HG03060 (cell line): ENCODE results near the gene HS6ST3.
"Not testable (repeated sequence)": the region's sequence is repeated elsewhere in the genome, so short reads cannot be mapped to it uniquely, and the experiment has no call there.

Source experiments
- ATAC-seq: cut with Tn5 transposase; IDR thresholded peaks from one replicate; pipeline ENCODE4 v1.9.1; 2021; ENCODE audit warnings: low read depth, moderate number of reproducible peaks; ENCODE audit not compliant: unreplicated experiment

The HS6ST3 gene

GRCh38 chr13:96771486-96772367 lies 681.8 kb downstream of the HS6ST3 start:
- ATAC-seq = peak; percentile 64

- ATAC-seq = no peak
Measured at GRCh38 chr13:96772426-96772825, 682.5 kb downstream of the HS6ST3 start.

GRCh38 chr13:96778302-96778701 lies 688.4 kb downstream of the HS6ST3 start:
- not testable (repeated sequence) for ATAC-seq

DNA sequence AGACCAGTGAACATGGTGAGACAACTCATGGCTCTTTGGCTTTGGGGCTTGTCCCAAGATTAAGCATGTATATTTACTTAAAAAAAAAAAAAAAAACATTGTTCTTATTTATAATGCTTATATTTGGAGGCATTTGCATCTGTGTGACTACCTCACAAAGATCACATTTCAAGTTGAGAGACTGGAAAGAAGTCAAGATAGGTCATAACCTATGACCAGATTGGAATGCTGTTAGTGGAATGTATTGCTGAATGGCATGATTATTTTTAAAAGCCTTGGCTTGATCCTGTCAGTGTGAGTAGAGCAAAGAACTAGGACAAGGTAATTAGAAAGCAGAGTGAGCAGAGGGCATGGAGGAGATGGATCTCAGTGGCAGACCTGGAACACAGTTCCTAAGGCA lies 689.8 kb downstream of the HS6ST3 start:
- no peak for ATAC-seq

DNA sequence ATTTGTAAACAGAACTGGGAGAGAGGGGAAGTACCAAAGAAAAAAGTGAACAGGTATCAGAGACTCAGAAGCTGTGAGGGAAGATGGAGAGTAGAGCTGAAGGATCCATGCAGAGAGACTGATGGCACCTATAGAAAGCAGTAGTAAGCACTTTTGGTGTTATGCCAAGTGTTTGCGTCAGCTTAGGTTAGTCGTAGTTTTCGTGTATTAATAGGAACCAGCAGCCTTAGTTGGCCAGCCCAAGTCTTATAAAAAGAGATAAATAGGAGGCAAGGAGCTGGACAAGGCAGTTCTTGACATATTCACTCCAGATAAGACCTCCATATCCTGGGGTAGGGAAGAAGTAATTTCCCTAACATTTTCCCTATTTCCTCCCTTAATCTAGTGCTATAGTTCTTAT lies 690.2 kb downstream of the HS6ST3 start:
- ATAC-seq = no peak

- ATAC-seq = no peak
Measured at GRCh38 chr13:96781141-96781540, 691.2 kb downstream of the HS6ST3 start.

DNA sequence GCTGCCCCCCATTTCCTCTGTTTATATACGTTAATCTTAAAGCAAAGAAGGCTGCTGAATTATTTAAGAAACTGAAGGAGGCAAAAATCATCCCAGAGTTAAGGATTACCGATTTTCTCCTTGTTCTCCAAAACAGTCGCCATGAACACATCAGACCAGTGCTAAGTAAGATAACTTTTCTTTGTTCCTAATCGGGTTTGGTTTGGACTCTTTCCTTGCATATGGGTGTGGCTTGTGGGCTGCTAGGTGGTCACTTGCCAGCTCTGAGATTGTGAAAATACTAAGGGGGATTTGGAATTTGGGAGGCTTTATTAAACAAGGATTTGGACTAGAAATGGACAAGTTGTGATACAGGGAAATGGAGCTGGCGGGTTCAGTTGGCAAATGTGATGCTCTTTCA lies 692.3 kb downstream of the HS6ST3 start:
- no peak for ATAC-seq

GRCh38 chr13:96783057-96783456 lies 693.1 kb downstream of the HS6ST3 start:
- no peak for ATAC-seq

DNA sequence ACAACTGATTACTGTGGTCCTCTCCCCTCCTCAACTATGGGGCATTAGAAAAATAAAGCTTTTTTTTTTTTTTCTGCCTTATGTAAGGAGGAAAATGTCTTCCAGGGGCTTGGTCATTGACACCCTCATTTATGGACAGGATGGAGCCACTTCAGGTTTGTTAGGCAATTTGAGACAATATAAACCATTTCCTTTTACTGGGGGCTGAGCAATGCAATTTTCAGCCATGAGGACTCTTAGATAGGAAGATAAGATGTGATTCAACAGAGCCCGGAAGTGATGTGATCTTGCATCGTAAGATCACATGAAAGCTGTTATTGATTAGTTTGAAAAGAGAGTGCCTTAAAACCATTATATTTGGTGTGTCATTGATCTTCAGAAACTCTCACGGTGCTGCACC lies 693.6 kb downstream of the HS6ST3 start:
- no peak for ATAC-seq

- no peak for ATAC-seq
Measured at GRCh38 chr13:96785986-96786385, 696.1 kb downstream of the HS6ST3 start.

DNA sequence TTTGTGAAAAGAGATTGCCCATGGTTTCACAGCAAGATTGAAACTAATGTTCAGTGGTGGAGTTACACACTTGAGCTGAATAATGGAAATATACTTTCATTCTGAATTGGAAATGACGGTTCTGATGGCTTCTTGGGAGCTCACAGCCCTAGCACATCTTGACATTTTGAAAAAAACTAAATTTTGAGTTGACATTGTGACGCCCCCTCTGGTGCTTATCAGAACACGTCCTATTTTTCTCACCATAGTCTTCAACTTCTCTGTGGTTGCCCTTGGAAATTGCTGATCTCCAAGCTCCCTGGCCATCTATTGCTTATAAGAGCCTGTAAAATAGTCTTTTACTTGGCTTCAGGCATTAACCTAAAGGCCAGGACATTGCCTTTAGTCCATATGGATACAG lies 702.3 kb downstream of the HS6ST3 start:
- no peak for ATAC-seq

DNA sequence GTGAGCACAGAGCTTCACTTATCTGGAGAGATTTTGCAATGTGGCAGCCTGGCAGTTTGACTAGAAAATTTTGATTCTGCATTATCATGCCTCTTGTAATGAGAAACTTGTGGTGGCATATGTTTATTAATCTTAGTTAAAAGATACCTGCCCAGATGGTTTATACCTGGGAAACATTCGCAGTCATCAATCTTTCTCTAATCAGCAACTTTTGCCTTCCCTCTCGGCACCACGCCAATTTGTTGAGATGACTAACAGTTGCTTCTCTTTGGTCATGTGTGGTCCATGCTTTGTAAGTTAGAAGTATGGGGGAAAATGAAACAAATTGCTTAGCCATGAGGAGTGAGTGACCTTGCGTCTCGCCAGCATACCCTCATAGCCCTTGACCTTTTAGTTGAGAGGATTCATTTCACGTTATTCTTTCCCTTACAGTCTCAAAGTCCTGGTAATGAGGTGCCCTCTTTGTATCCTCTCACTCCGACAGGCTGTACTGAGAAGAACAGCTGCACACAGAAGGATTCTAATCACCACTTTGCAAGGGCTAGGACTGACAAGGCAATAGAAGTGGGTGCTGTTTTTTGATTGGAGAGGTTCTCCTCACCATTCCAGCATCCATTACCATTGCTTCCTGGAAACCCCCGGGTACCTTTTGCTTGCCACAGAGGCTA lies 703.0 kb downstream of the HS6ST3 start:
- no peak for ATAC-seq

DNA sequence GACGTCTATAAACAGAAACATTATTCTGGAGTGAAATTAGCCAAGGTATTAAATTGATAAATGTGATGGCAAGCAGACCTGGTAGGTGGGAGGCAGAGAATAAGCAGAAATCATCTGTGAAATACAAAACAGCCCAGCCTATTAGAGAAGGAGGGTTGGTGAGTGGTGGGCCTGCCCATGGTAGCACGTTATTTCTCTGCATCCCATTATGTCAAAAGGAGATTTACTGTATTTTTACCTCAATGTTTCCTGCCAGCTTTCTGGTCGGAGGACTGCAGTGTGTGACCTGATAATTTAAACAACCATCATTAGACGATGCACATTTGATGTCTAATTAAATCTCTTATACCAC lies 703.5 kb downstream of the HS6ST3 start:
- no peak for ATAC-seq

DNA sequence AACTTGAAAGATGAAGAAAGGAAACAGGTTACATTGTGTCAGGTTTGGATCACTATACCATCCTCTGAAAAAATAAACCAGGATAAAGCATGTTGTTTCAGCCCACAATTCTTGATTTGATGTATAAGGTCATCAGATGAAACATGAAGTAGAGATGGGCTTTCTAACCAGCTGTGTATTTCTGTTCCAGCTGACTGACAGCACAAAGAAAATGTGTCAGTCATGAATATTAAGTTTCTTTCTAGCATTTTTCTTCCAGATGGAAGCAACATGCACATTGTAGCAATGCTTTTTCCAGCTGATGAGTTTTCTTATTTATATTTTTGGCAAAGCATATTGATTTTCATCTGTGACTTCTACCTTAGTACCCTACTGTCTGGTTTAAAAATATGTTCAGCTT lies 704.8 kb downstream of the HS6ST3 start:
- ATAC-seq = no peak

DNA sequence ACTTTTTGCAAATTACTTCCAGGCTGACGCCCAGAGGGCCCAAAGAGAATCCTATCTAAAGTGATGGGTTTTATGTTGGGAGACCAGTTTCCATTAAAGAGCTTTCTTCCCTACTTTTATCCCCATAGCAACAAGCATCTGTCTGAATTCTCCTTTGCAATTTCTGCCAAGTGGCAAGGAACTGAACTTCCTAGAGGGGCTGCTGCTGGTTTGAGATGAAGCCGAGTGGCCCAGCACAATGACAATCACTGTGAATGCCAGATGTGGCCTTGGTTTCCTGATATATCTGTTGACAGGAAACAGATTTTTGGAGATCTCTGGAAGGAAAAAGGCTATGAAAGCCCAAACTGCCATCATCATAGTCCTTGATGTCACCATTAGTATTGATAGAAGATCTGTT lies 705.8 kb downstream of the HS6ST3 start:
- no peak for ATAC-seq

- no peak for ATAC-seq
Measured at GRCh38 chr13:96796091-96796633, 706.3 kb downstream of the HS6ST3 start.

DNA sequence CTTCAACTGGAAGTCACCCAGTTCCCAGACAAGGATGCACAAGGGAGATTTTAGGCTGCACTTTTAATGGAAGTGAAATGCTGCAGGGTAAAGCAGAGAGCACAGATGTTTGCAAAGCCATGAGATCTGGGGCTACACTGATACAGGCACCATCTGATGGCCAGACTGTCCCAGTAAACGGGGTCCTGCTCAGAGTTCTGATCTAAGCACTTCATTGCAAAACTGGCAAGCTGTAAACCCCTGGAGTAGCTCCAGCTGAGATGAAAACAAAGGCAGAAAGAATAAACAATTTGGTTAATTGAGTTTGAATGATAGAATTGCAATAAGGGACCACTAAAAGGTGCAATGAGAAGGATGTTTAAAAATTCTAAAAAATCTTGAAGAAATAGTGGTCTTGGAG lies 707.2 kb downstream of the HS6ST3 start:
- no peak for ATAC-seq

GRCh38 chr13:96803456-96804100 lies 713.7 kb downstream of the HS6ST3 start:
- no peak for ATAC-seq

DNA sequence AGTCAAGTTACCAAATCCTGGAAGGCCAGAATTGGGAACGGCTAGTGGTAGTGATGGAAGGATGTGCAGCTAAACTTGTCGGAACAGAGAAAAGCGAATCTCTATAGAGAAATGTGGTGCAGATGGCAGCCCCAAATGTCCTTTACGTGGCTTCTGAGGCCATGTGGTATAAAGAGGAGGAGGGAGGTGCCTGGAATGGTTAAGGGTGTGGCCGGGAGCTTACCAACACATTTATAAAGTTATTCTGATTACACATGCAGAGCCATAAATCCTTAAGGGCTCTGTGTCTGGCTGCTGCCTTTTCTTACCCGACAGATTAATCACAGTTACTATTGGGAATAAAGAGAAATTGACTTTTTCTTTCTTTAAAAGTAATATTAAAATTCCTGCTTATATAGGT lies 714.3 kb downstream of the HS6ST3 start:
- no peak for ATAC-seq

DNA sequence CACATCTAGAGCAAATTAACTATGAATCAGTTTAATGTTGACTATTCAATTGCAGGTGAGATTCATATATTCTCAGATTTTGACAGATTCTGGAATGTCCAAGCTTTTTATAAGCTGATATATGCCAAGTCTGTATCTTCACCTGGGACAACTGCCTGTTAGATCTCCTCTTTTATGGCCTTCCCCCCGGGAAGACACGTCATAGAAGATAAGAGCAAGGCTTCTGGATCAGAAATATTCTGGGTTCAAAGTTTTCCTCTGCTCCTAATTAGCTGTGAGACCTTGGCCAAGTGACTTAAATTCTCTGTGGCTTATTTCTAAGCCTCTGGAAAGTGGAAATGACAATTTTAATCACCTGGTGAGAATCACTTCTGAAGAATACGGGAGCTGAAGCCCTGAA lies 716.8 kb downstream of the HS6ST3 start:
- no peak for ATAC-seq

DNA sequence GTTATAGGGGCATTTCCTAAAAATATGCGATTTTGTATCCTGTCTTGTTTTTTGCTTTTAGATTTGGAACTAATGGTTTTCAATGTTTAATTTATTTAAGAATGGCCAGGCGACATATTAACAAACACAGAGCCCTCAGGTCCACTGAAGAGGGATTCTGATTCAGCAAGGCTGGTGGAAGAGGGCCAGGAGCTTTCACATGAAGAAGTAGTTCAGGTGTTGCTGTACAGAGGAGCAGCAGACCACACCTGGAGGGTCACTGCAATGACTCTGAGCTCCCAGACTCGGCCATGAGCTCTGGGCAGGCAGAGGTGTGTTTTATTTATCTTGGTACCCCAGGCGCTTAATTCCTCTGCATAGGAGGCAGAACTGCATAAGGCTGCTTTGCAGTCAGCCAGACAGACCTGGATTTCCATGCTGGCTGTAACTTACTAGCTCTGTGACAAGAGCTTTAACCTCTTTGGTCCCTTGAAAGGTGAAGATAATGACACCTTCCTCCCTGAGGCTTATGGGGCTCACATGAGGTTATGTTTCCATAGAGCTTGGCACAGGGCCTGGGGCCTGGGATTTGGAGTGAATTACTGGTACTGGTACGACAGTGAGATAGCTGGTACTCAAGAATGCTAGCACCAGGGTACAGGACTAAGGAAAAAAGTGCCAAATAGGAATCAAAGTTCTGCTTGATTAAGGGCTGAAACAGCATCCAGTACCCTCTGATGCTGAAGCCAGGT lies 719.6 kb downstream of the HS6ST3 start:
- no peak for ATAC-seq
